GM12892 (cell line): Measurements from ENCODE around the gene CYP2F1.
"Not testable (repeated sequence)": the region's sequence is repeated elsewhere in the genome, so short reads cannot be mapped to it uniquely, and the experiment has no call there.

ENCODE experiments used
- POLR2AphosphoS5 ChIP-seq: IDR thresholded peaks from 2 replicates; pipeline ENCODE4 v1.6.1; 2011; ENCODE audit warnings: low read depth, low read length, control low read depth
- TAF1 ChIP-seq: IDR thresholded peaks from 2 replicates; pipeline ENCODE4 v1.6.1; 2011; ENCODE audit warnings: low read depth, mild to moderate bottlenecking, control low read depth, low read length, borderline replicate concordance

DNA sequence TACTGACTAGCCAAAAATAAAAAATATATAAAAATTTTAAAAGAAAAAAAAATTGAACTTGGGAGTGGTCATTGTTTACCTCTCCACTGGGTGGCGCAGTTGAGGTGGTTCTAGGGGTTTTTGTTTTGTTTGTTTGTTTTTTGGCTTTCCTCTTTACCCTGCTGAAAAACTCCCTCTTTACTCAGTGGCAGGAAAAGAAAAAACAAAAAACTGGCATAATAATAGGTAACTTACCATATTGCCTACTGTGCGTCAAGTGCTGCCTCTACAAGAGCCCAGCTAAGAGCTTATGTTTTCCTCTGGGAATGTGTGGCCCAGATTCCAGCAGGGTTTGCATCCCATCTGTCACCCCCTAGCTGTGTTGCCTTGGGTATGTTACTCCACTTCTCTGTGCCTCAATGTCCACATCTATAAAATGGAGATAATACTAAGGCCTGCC lies 12.6 kb downstream of the CYP2F1 start:
- TF ChIP-seq TAF1, POLR2AphosphoS5: not testable (repeated sequence)
